Measurements from ENCODE around the gene AP3D1. TPM values are rescaled to one million over a fixed set of nuclear protein-coding genes. Genes with fewer than 3 reads are reported as not detected.

The AP3D1 gene
- total RNA-seq, 2 experiments from 2014 or later = 41.8 to 41.9 TPM

GRCh38 chr19:2108251-2109016, 42.9 kb downstream of the AP3D1 start:
- Histone ChIP-seq H3K36me3 (ENCODE audit: insufficient read depth, low read length) (peaks cover 87% of the 10 kb centered on the region), H3K27me3 (ENCODE audit: control insufficient read depth in 1 of 2, insufficient read depth in 2 of 2, low read length in 2 of 2) (no peaks in the 10 kb centered on the region), H3K4me3 (ENCODE audit: low read length) (no peak overlapping the region), H3K27ac (ENCODE audit: low read depth in 1 of 2, low read length in 2 of 2) (no peak overlapping the region), H3K4me1 (ENCODE audit: insufficient read depth, low read length) (peaks cover 11% of the 10 kb centered on the region), H3K9me3 (ENCODE audit: control insufficient read depth in 1 of 2, insufficient read depth in 1 of 2, low read length in 2 of 2) (peaks cover 4 to 18% of the 10 kb centered on the region in 2 experiments)
- H3K4me3 Mint-ChIP-seq = no peak overlapping the region
- intact Hi-C loops (cut with DNase I, micrococcal nuclease) = no loop called here
- ChIA-PET POLR2A (no interaction called here), CTCF (no interaction called here)
- H3K27ac Mint-ChIP-seq = no peak overlapping the region
- no peaks in the 10 kb centered on the region for H3K4me1 Mint-ChIP-seq (ENCODE audit: low read depth)
- no peaks in the 10 kb centered on the region for H3K27me3 Mint-ChIP-seq
- no peaks in the 10 kb centered on the region for H3K9me3 Mint-ChIP-seq
- DNase-seq (no peak), ATAC-seq (ENCODE audit: poor library complexity) (no peak)
- no peak for TF ChIP-seq CTCF (IDR thresholded peaks at IDR 0.05)
- peaks cover 68% of the 10 kb centered on the region for H3K36me3 Mint-ChIP-seq (ENCODE audit: low read depth)

- ChIA-PET CTCF (no interaction called here), POLR2A (interaction anchor here (0.6 kb wide), 1 partner anchor 173 kb away, joined by 3 read pairs; no protein-coding TSS in a partner anchor)
- no peak overlapping the region for H3K4me3 Mint-ChIP-seq
- H3K27ac Mint-ChIP-seq = no peak overlapping the region
- H3K9me3 Mint-ChIP-seq = no peaks in the 10 kb centered on the region
- H3K9me3 ChIP-seq (ENCODE audit: control insufficient read depth in 1 of 2, insufficient read depth in 1 of 2, low read length in 2 of 2) = peaks cover 4 to 18% of the 10 kb centered on the region in 2 experiments
- intact Hi-C loops (cut with DNase I, micrococcal nuclease) = no loop called here
- no peak for DNase-seq
- H3K27ac ChIP-seq (ENCODE audit: low read depth in 1 of 2, low read length in 2 of 2) = no peak overlapping the region
- no peak overlapping the region for H3K4me3 ChIP-seq (ENCODE audit: low read length)
- H3K36me3 Mint-ChIP-seq (ENCODE audit: low read depth) = peaks cover 60% of the 10 kb centered on the region
- H3K27me3 Mint-ChIP-seq = no peaks in the 10 kb centered on the region
- peaks cover 4% of the 10 kb centered on the region for H3K4me1 ChIP-seq (ENCODE audit: insufficient read depth, low read length)
- ATAC-seq (ENCODE audit: poor library complexity) = no peak
- peaks cover 69% of the 10 kb centered on the region for H3K36me3 ChIP-seq (ENCODE audit: insufficient read depth, low read length)
- H3K4me1 Mint-ChIP-seq (ENCODE audit: low read depth) = no peaks in the 10 kb centered on the region
- H3K27me3 ChIP-seq (ENCODE audit: control insufficient read depth in 1 of 2, insufficient read depth in 2 of 2, low read length in 2 of 2) = no peaks in the 10 kb centered on the region
- no peak for TF ChIP-seq CTCF (IDR thresholded peaks at IDR 0.05)
Observed at GRCh38 chr19:2103045-2103707, 48.2 kb downstream of the AP3D1 start.

GRCh38 chr19:2101417-2102335, 49.7 kb downstream of the AP3D1 start:
- no peaks in the 10 kb centered on the region for H3K27me3 Mint-ChIP-seq
- CTCF ChIA-PET = no interaction called here
- Histone ChIP-seq H3K27ac (ENCODE audit: low read depth in 1 of 2, low read length in 2 of 2) (no peak overlapping the region), H3K4me3 (ENCODE audit: low read length) (no peak overlapping the region), H3K36me3 (ENCODE audit: insufficient read depth, low read length) (peaks cover 60% of the 10 kb centered on the region), H3K4me1 (ENCODE audit: insufficient read depth, low read length) (peaks cover 19% of the 10 kb centered on the region), H3K9me3 (ENCODE audit: control insufficient read depth in 1 of 2, insufficient read depth in 1 of 2, low read length in 2 of 2) (peaks cover 4 to 18% of the 10 kb centered on the region in 2 experiments), H3K27me3 (ENCODE audit: control insufficient read depth in 1 of 2, insufficient read depth in 2 of 2, low read length in 2 of 2) (no peaks in the 10 kb centered on the region)
- H3K27ac Mint-ChIP-seq = no peak overlapping the region
- H3K4me1 Mint-ChIP-seq (ENCODE audit: low read depth) = peaks cover 10% of the 10 kb centered on the region
- intact Hi-C loops (cut with DNase I, micrococcal nuclease) = no loop called here
- no peak overlapping the region for H3K4me3 Mint-ChIP-seq
- H3K9me3 Mint-ChIP-seq = no peaks in the 10 kb centered on the region
- DNase-seq (no peak), ATAC-seq (ENCODE audit: poor library complexity) (no peak)
- peaks cover 48% of the 10 kb centered on the region for H3K36me3 Mint-ChIP-seq (ENCODE audit: low read depth)
- POLR2A ChIA-PET = no interaction called here
- no peak for TF ChIP-seq CTCF (IDR thresholded peaks at IDR 0.05)
